ENCODE data around the gene KLK7. TPM values are rescaled to one million over a fixed set of nuclear protein-coding genes. Genes with fewer than 3 reads are reported as not detected.

KLK7 gene
- total and polyA plus RNA-seq, 2 of the 4 experiments (the other 2 are of a cell fraction), result not detected

DNA sequence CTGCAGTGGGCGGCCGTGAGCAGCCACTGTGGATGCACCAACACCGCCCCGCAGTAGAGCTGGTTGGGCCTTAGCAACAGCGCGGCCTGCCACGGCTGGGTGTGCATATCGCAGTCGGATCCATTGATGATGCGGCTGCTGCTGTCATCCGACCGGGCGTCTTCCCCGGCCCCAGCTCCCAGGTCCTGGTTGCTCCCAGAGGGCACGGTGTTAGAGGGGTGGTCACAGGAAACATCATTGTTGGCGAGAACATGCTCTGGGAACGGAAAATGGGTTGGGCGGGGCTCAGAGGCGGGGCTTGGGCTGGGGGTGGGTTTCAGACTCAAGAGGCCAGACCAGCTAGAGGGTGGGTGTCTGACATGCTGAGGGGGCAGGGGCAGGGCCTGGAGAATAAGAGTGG lies 33.9 kb downstream of the KLK7 start:
- Histone ChIP-seq H3K4ac (ENCODE audit: low read depth, low read length) (no peak overlapping the region), H3K56ac (ENCODE audit: extremely low read depth, insufficient read depth, low read length) (no peak overlapping the region), H3K9ac (ENCODE audit: low read depth, low read length) (no peak overlapping the region), H3K27ac (ENCODE audit: insufficient read depth, low read length) (no peak overlapping the region), H3K36me3 (ENCODE audit: control insufficient read depth, insufficient read depth, low read length) (no peaks in the 10 kb centered on the region), H3K9me1 (ENCODE audit: insufficient read depth, low read length) (no peaks in the 10 kb centered on the region), H2AFZ (replicated peaks; ENCODE audit: low read length, poor library complexity) (no peak overlapping the region), H4K91ac (ENCODE audit: insufficient read depth, low read depth, low read length) (no peak overlapping the region), H3K14ac (replicated peaks; ENCODE audit: low read depth, low read length) (no peak overlapping the region), H3K27me3 (ENCODE audit: control insufficient read depth, insufficient read depth, low read length) (no peaks in the 10 kb centered on the region), H3K79me1 (ENCODE audit: low read depth in 1 of 2, low read length in 2 of 2) (no peaks in the 10 kb centered on the region), H2BK20ac (ENCODE audit: low read depth, low read length) (no peak overlapping the region), H3K4me1 (ENCODE audit: control insufficient read depth, insufficient read depth, low read length) (no peaks in the 10 kb centered on the region), H2BK120ac (ENCODE audit: low read depth, low read length) (no peak overlapping the region), H2AK5ac (ENCODE audit: low read depth, low read length) (no peak overlapping the region), H3K4me3 (ENCODE audit: insufficient read depth, low read depth, low read length) (no peak overlapping the region), H2BK5ac (ENCODE audit: low read depth, low read length, poor library complexity, severe bottlenecking) (no peak overlapping the region), H3K4me2 (ENCODE audit: low read depth, low read length) (no peak overlapping the region), H3K23ac (ENCODE audit: low read depth, low read length) (no peak overlapping the region), H4K8ac (ENCODE audit: low read depth in 2 of 2, low read length in 2 of 2) (no peak overlapping the region), H3K18ac (ENCODE audit: low read depth, low read length) (no peak overlapping the region), H3K9me3 (ENCODE audit: control insufficient read depth, insufficient read depth, low read length) (peaks cover 14% of the 10 kb centered on the region; the same call in 1 of the 2 replicates), H4K5ac (ENCODE audit: low read depth, low read length) (no peak overlapping the region), H2BK15ac (ENCODE audit: low read depth, low read length) (no peak overlapping the region), H2AK9ac (replicated peaks; ENCODE audit: low read depth, low read length, poor library complexity) (no peak overlapping the region), H4K20me1 (ENCODE audit: insufficient read depth, low read length) (no peaks in the 10 kb centered on the region)
- WGBS, 2 experiments (ENCODE audit: extremely low coverage in 2 of 2, insufficient read length in 1 of 2), result 20% methylated on average over 1 of the region's 19 CpGs; no CpG with 5 or more reads in 1 of the 2 experiments
- CTCF ChIA-PET, result no interaction called here
- DNase-seq (no peak), ATAC-seq (ENCODE audit: low read depth) (no peak)
- dilution Hi-C loops (cut with HindIII; ENCODE audit: low sequenced_read_pairs, unreplicated experiment) (no loop called here), intact Hi-C loops (cut with micrococcal nuclease) (no loop called here), in situ Hi-C loops (cut with MboI; ENCODE audit: low sequenced_read_pairs) (no loop called here)
- POLR2A ChIA-PET (ENCODE audit: unreplicated experiment), result no interaction called here
- no TSS peak for BruUV-seq (replicated peaks)
- no peak for TF ChIP-seq MAZ (IDR thresholded peaks at IDR 0.05; ENCODE audit: borderline replicate concordance, low read depth, low read length)
- no peak for TF ChIP-seq NFE2L2 (IDR thresholded peaks at IDR 0.05; ENCODE audit: low read depth, low read length)
- no peak for TF ChIP-seq SMC3 (IDR thresholded peaks at IDR 0.05; ENCODE audit: low read depth, low read length)
- no peak for TF ChIP-seq MXI1 (IDR thresholded peaks at IDR 0.05; ENCODE audit: borderline replicate concordance, low read depth, low read length)
- TF ChIP-seq RAD21 (IDR thresholded peaks at IDR 0.05; ENCODE audit: low read length), result no peak
- TF ChIP-seq CHD1 (IDR thresholded peaks at IDR 0.05; ENCODE audit: low read depth, low read length), result no peak
- TF ChIP-seq, protein P1, sequence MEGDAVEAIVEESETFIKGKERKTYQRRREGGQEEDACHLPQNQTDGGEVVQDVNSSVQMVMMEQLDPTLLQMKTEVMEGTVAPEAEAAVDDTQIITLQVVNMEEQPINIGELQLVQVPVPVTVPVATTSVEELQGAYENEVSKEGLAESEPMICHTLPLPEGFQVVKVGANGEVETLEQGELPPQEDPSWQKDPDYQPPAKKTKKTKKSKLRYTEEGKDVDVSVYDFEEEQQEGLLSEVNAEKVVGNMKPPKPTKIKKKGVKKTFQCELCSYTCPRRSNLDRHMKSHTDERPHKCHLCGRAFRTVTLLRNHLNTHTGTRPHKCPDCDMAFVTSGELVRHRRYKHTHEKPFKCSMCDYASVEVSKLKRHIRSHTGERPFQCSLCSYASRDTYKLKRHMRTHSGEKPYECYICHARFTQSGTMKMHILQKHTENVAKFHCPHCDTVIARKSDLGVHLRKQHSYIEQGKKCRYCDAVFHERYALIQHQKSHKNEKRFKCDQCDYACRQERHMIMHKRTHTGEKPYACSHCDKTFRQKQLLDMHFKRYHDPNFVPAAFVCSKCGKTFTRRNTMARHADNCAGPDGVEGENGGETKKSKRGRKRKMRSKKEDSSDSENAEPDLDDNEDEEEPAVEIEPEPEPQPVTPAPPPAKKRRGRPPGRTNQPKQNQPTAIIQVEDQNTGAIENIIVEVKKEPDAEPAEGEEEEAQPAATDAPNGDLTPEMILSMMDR (conservative IDR thresholded peaks at IDR 0.05; ENCODE audit: low read depth, low read length), result no peak
- TF ChIP-seq RFX5 (IDR thresholded peaks at IDR 0.05; ENCODE audit: low read depth, low read length), result no peak
- TF ChIP-seq MAFK (IDR thresholded peaks at IDR 0.05; ENCODE audit: low read depth, low read length), result no peak
- no peak for TF ChIP-seq FOS (IDR thresholded peaks at IDR 0.05; ENCODE audit: low read depth, low read length)
- no peak for TF ChIP-seq RCOR1 (IDR thresholded peaks at IDR 0.05; ENCODE audit: insufficient replicate concordance, low read length)
- TF ChIP-seq, protein P2, sequence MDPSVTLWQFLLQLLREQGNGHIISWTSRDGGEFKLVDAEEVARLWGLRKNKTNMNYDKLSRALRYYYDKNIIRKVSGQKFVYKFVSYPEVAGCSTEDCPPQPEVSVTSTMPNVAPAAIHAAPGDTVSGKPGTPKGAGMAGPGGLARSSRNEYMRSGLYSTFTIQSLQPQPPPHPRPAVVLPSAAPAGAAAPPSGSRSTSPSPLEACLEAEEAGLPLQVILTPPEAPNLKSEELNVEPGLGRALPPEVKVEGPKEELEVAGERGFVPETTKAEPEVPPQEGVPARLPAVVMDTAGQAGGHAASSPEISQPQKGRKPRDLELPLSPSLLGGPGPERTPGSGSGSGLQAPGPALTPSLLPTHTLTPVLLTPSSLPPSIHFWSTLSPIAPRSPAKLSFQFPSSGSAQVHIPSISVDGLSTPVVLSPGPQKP (IDR thresholded peaks at IDR 0.05; ENCODE audit: borderline replicate concordance, low read depth, low read length), result no peak
- TF ChIP-seq BHLHE40 (IDR thresholded peaks at IDR 0.05; ENCODE audit: low read depth, low read length), result no peak
- TF ChIP-seq, protein P3, sequence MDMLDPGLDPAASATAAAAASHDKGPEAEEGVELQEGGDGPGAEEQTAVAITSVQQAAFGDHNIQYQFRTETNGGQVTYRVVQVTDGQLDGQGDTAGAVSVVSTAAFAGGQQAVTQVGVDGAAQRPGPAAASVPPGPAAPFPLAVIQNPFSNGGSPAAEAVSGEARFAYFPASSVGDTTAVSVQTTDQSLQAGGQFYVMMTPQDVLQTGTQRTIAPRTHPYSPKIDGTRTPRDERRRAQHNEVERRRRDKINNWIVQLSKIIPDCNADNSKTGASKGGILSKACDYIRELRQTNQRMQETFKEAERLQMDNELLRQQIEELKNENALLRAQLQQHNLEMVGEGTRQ (IDR thresholded peaks at IDR 0.05; ENCODE audit: low read depth, low read length), result no peak
- no peak for TF ChIP-seq CEBPB (IDR thresholded peaks at IDR 0.05; ENCODE audit: low read depth, low read length)
- TF ChIP-seq POLR2A (IDR thresholded peaks at IDR 0.05; ENCODE audit: low read depth, low read length), result no peak
